M059J (cell line): Measurements from ENCODE around the gene HDAC4. TPM values are rescaled to one million over a fixed set of nuclear protein-coding genes. Genes with fewer than 3 reads are reported as not detected.

Experiments
- DNase-seq: peaks from one replicate; pipeline ENCODE4 v3.0.0-alpha.2; 2012; ENCODE audit warnings: low read depth
- total RNA-seq: library from RNA; depleted of rRNA; stranded (reverse); fragments of >200 nt; shearing (Covaris generic); gene quantifications from 2 replicates; pipeline ENCODE4 v1.2.3, GENCODE V29; 2014

Gene HDAC4
- total RNA-seq, 1 experiment from 2014 or later = 3.9 TPM

GRCh38 chr2:239222706-239223309 is 178.0 kb downstream of the HDAC4 start:
- no peak for DNase-seq

- DNase-seq = no peak
These were observed 178.5 kb downstream of the HDAC4 start for GRCh38 chr2:239222312-239222660.

- no peak for DNase-seq
These were observed 179.8 kb downstream of the HDAC4 start for GRCh38 chr2:239220981-239221396.

GRCh38 chr2:239220341-239220740 is 180.5 kb downstream of the HDAC4 start:
- DNase-seq = no peak

- no peak for DNase-seq
These were observed 184.1 kb downstream of the HDAC4 start for GRCh38 chr2:239216614-239217273.

- DNase-seq = no peak
These were observed 184.7 kb downstream of the HDAC4 start for GRCh38 chr2:239215988-239216613.

- no peak for DNase-seq
These were observed 185.5 kb downstream of the HDAC4 start for GRCh38 chr2:239215136-239215925.

GRCh38 chr2:239214725-239215124 is 186.1 kb downstream of the HDAC4 start:
- DNase-seq = no peak

GRCh38 chr2:239213643-239214101 is 187.1 kb downstream of the HDAC4 start:
- no peak for DNase-seq

GRCh38 chr2:239212929-239213642 is 187.7 kb downstream of the HDAC4 start:
- DNase-seq = no peak

- DNase-seq = no peak
These were observed 188.5 kb downstream of the HDAC4 start for GRCh38 chr2:239212121-239212928.

- no peak for DNase-seq
These were observed 189.3 kb downstream of the HDAC4 start for GRCh38 chr2:239211396-239212094.

- DNase-seq = no peak
These were observed 191.0 kb downstream of the HDAC4 start for GRCh38 chr2:239209783-239210182.

- no peak for DNase-seq
These were observed 192.2 kb downstream of the HDAC4 start for GRCh38 chr2:239208465-239209180.

GRCh38 chr2:239206851-239207250 is 194.0 kb downstream of the HDAC4 start:
- DNase-seq = no peak

GRCh38 chr2:239206042-239206441 is 194.8 kb downstream of the HDAC4 start:
- DNase-seq = no peak

GRCh38 chr2:239204876-239205468 is 195.8 kb downstream of the HDAC4 start:
- no peak for DNase-seq

- DNase-seq = no peak
These were observed 196.5 kb downstream of the HDAC4 start for GRCh38 chr2:239204136-239204875.
